PC-9 (cell line): Measurements from ENCODE around the gene GNG7. TPM values are rescaled to one million over a fixed set of nuclear protein-coding genes. Genes with fewer than 3 reads are reported as not detected.

ENCODE experiments used
- BruUV-seq: library from RNA; stranded (reverse); fragments of 400-500 nt; replicated peaks from 2 replicates; lab custom pipeline; 2021; lab: Mats Ljungman, UMichigan
- CTCF ChIA-PET: fragments of 300-600 bp; sonication (Branson Sonifier 250); formaldehyde crosslinking; loops from one replicate; lab custom pipeline; 2022; ENCODE audit warnings: antibody characterized with exemption; lab: Charles Lee
- POLR2A ChIA-PET: fragments of 300-600 bp; sonication (Branson Sonifier 250); formaldehyde crosslinking; loops from one replicate; lab custom pipeline; 2022; ENCODE audit warnings: antibody characterized with exemption; ENCODE audit not compliant: unreplicated experiment; lab: Charles Lee
- DNase-seq, 2 experiments: peaks; one replicate each; pipeline versions ENCODE4 v3.0.0 to v3.0.0-alpha.2; 2015 to 2022; ENCODE audit warnings: mixed read lengths in 1 of 2
- H2AFZ ChIP-seq: fragments of 200-600 bp; sonication (generic); 2 replicates; pipeline ENCODE4 v1.8.1; 2017; ENCODE audit warnings: antibody characterized with exemption
- H3F3A ChIP-seq: fragments of 200-600 bp; sonication (generic); 2 replicates; pipeline ENCODE4 v1.8.1; 2017; ENCODE audit warnings: antibody characterized with exemption, mild to moderate bottlenecking, low read depth; ENCODE audit not compliant: insufficient read depth
- H3K27ac ChIP-seq: fragments of 200-600 bp; sonication (generic); 2 replicates; pipeline ENCODE4 v1.6.1; 2016; ENCODE audit warnings: mixed run types
- H3K27me3 ChIP-seq: fragments of 200-600 bp; sonication (generic); 2 replicates; pipeline ENCODE4 v1.6.1; 2016; ENCODE audit warnings: low read depth, mixed run types; ENCODE audit not compliant: insufficient read depth
- H3K36me3 ChIP-seq: fragments of 200-600 bp; sonication (generic); 2 replicates; pipeline ENCODE4 v1.6.1; 2016; ENCODE audit warnings: low read depth, mixed run types
- H3K4me1 ChIP-seq: fragments of 200-600 bp; sonication (generic); replicated peaks from 2 replicates; pipeline ENCODE4 v1.6.1; 2016; ENCODE audit warnings: mixed run types; ENCODE audit not compliant: insufficient read depth
- H3K4me2 ChIP-seq: fragments of 200-600 bp; sonication (generic); 2 replicates; pipeline ENCODE4 v1.6.1; 2017; ENCODE audit warnings: mixed run types
- H3K4me3 ChIP-seq: fragments of 200-600 bp; sonication (generic); 2 replicates; pipeline ENCODE4 v1.6.1; 2016; ENCODE audit warnings: mixed run types
- H3K79me2 ChIP-seq: fragments of 200-600 bp; sonication (generic); 2 replicates; pipeline ENCODE4 v1.6.1; 2017; ENCODE audit warnings: low read depth, mixed run types
- H3K9me2 ChIP-seq: fragments of 200-600 bp; sonication (generic); 2 replicates; pipeline ENCODE4 v1.8.1; 2017; ENCODE audit warnings: mild to moderate bottlenecking; ENCODE audit not compliant: insufficient read depth
- H3K9me3 ChIP-seq: fragments of 200-600 bp; sonication (generic); 2 replicates; pipeline ENCODE4 v1.8.1; 2016; ENCODE audit warnings: low read depth; ENCODE audit not compliant: insufficient read depth
- H4K20me1 ChIP-seq: fragments of 200-600 bp; sonication (generic); 2 replicates; pipeline ENCODE4 v1.8.1; 2017; ENCODE audit not compliant: insufficient read depth
- EZH2 ChIP-seq: fragments of 200-600 bp; sonication (generic); IDR thresholded peaks from 2 replicates; pipeline ENCODE4 v1.8.0; 2017; ENCODE audit warnings: antibody characterized with exemption, low read depth
- intact Hi-C: fragments of 100-400 bp; cut with micrococcal nuclease; formaldehyde crosslinking; loops from one replicate; pipeline ENCODE4 v1.10.0; 2022; ENCODE audit not compliant: unreplicated experiment
- total RNA-seq: library from RNA; stranded (reverse); gene quantifications from 2 replicates; pipeline ENCODE4 v1.2.3, GENCODE V29; 2021
- TF ChIP-seq, protein P1 (sequence below): fragments of 200-600 bp; sonication (generic); conservative IDR thresholded peaks from 2 replicates; pipeline ENCODE4 v1.6.1; 2017; ENCODE audit warnings: mixed run types, antibody characterized with exemption, mild to moderate bottlenecking, moderate library complexity

GNG7 gene
- total RNA-seq, 1 experiment from 2014 or later: 2.8 TPM

DNA sequence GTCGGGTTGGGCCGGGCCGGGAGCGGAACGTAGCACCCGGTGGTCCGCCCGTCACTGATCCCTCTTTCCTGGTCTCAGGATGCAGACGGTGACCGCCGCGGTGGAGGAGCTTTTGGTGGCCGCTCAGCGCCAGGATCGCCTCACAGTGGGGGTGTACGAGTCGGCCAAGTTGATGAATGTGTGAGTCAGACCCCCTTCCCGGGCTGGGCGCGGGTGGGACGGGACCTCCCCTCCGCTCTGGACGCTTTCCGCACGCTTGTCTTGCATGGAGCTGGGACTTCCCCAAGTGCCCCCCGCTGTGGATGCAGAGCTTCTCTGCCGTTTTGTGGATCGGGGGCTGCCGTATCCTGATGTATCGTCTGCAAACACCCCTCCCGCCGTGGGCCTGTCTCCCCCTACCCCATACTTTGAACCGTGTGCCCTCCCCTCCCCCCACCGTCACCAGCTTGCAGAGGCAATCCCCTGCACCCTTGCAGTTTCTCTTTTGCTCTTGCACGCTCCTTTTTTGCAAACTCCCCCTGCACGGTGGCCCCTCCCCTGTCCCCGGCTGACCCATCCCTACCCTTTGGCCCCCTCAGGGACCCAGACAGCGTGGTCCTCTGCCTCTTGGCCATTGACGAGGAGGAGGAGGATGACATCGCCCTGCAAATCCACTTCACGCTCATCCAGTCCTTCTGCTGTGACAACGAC is 225.9 kb downstream of the GNG7 start:
- intact Hi-C loops: loop anchor here (1.0 to 2.0 kb wide), 3 partner anchors 14 to 64 kb away; no protein-coding TSS in a partner anchor
- no peaks in the 10 kb centered on the region for H3K36me3 ChIP-seq
- H4K20me1 ChIP-seq: peaks cover 11% of the 10 kb centered on the region; the same call in 1 of the 2 replicates
- no peak overlapping the region for H2AFZ ChIP-seq
- H3K4me2 ChIP-seq: peak overlapping the region; percentile 89
- no peaks in the 10 kb centered on the region for H3K9me2 ChIP-seq
- no peaks in the 10 kb centered on the region for H3K9me3 ChIP-seq
- DNase-seq: peak; percentile 26 to 48
- ChIA-PET POLR2A (interaction anchor here (0.6 to 3.6 kb wide), 13 partner anchors 19 to 1310 kb away, joined by 3 to 33 read pairs (median 7); no protein-coding TSS in a partner anchor), CTCF (interaction anchor here (0.6 to 1.2 kb wide), 3 partner anchors 49 to 546 kb away, joined by 3 to 8 read pairs (median 6); no protein-coding TSS in a partner anchor)
- peaks cover 22% of the 10 kb centered on the region; the same call in 1 of the 2 replicates for H3F3A ChIP-seq
- TF ChIP-seq, protein P1, sequence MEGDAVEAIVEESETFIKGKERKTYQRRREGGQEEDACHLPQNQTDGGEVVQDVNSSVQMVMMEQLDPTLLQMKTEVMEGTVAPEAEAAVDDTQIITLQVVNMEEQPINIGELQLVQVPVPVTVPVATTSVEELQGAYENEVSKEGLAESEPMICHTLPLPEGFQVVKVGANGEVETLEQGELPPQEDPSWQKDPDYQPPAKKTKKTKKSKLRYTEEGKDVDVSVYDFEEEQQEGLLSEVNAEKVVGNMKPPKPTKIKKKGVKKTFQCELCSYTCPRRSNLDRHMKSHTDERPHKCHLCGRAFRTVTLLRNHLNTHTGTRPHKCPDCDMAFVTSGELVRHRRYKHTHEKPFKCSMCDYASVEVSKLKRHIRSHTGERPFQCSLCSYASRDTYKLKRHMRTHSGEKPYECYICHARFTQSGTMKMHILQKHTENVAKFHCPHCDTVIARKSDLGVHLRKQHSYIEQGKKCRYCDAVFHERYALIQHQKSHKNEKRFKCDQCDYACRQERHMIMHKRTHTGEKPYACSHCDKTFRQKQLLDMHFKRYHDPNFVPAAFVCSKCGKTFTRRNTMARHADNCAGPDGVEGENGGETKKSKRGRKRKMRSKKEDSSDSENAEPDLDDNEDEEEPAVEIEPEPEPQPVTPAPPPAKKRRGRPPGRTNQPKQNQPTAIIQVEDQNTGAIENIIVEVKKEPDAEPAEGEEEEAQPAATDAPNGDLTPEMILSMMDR: no peak
- TF ChIP-seq EZH2: no peak
- H3K27me3 ChIP-seq: no peaks in the 10 kb centered on the region
- H3K27ac ChIP-seq: peak overlapping the region; percentile 92
- peak overlapping the region; percentile 77 for H3K4me3 ChIP-seq
- H3K79me2 ChIP-seq: peaks cover 26% of the 10 kb centered on the region
- H3K4me1 ChIP-seq: peaks cover 11% of the 10 kb centered on the region
- TSS peak; percentile 95 for BruUV-seq

DNA sequence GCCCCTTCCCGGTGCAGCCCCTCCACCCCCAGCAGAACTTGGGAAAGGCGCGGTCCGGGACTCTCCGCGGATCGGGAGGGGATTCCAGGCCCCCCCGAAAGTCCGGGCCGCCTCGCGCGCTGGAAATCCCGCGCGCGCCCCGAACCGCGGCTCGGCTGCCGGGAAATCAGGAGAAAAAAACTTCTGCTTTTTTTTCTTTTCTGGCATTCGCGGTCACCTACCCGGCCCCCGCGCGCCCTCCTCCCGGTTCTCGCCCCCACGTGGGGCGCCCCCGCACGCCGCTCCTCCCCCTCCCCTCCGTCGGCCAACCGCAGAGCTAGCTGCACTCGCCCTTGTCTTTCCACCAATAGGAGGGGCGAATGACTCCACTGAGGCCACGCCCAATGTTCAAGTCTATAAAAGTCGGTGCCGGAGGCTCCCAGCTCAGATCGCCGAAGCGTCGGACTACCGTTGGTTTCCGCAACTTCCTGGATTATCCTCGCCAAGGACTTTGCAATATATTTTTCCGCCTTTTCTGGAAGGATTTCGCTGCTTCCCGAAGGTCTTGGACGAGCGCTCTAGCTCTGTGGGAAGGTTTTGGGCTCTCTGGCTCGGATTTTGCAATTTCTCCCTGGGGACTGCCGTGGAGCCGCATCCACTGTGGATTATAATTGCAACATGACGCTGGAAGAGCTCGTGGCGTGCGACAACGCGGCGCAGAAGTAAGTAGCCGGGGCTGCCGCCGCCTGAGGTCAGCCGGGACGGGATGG is 226.6 kb downstream of the GNG7 start, which contains the start of gene GADD45B:
Gene GADD45B, plus strand, starts transcription at position 426 of the 749 bp plus-strand sequence. Its CDS starts 232 bp downstream, at position 658.
- Histone ChIP-seq H3K4me3 (peak within 1 kb of the TSS; percentile 77), H3K4me2 (peak within 1 kb of the TSS; percentile 90), H2AFZ (no peak within 1 kb of the TSS), H3K36me3 (no peaks in the 10 kb centered on the region), H3F3A (peaks cover 22% of the 10 kb centered on the region; the same call in 1 of the 2 replicates), H3K27me3 (no peaks in the 10 kb centered on the region), H4K20me1 (peaks cover 11% of the 10 kb centered on the region; the same call in 1 of the 2 replicates), H3K79me2 (peaks cover 26% of the 10 kb centered on the region), H3K27ac (peak within 1 kb of the TSS; percentile 92), H3K9me2 (no peaks in the 10 kb centered on the region), H3K4me1 (peaks cover 11% of the 10 kb centered on the region), H3K9me3 (no peaks in the 10 kb centered on the region)
- BruUV-seq: no TSS peak
- ChIA-PET POLR2A (interaction anchor here (0.5 to 3.6 kb wide), 22 partner anchors 14 to 571 kb away, joined by 3 to 33 read pairs (median 5); no protein-coding TSS in a partner anchor), CTCF (interaction anchor here (0.6 to 1.2 kb wide), 3 partner anchors 48 to 546 kb away, joined by 3 to 8 read pairs (median 6); no protein-coding TSS in a partner anchor)
- DNase-seq: peak; percentile 82 to 94
- TF ChIP-seq, protein P1: no peak
- no peak for TF ChIP-seq EZH2
- intact Hi-C loops: loop anchor here (1.0 to 2.0 kb wide), 4 partner anchors 15 to 103 kb away; no protein-coding TSS in a partner anchor
